Stimulated activated CD4-positive, alpha-beta T cell treated with anti-CD3 and anti-CD28 coated beads, Interleukin-1b, Interleukin-23, amount 100 ng/mL, for 48 hours (primary cell): ENCODE data around the gene RPP25L.
A peak's percentile ranks its signal among the peaks of the same experiment; 100 is the strongest.

Source experiments
- DNase-seq: peaks from one replicate; pipeline ENCODE4 v3.0.0-alpha.2; 2020

RPP25L gene

DNA sequence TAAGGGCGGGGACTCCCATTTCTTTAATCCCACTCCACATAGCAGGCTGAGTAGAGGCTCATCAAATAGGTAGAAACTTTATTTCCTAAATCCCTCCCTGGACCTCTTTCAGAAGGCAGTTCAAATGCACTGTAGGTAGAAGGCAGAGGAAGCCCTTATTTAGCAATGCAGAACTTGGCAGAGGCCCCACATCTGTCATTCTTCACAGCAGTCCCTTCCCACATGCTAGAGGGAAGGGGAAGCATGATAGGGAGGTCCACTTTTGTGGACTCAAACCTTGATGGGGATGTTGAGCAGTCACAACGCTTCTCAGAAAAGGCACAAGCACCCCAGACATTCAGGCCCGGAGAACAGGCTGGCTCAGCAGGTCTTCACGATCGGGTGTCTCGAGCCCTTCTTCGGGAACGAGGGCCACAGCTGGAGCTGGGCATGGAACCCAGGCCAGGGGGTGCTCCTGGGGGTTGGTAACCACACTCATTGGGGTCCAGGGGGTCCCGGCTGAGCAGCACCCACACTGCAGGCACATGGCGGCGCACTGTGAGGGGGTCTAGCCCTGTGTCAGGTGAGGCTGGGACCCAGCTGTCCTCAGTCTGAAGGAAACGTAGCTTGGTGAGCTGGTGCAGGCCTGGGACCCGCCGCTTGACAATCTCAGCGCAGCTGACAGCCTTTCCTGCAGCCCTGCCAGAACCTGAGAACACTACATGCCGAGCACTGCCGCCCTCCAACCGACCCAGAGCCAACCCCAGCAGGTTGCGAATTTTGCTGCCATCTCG, 1.3 kb downstream of the RPP25L start:
- DNase-seq, result no peak

GRCh38 chr9:34607331-34607730, 4.6 kb downstream of the RPP25L start:
- DNase-seq, result no peak

- no peak for DNase-seq
These were observed 5.0 kb downstream of the RPP25L start for GRCh38 chr9:34606905-34607304.

- DNase-seq, result no peak
These were observed 5.7 kb downstream of the RPP25L start for GRCh38 chr9:34606190-34606589.

- DNase-seq, result peak; percentile 76
These were observed 8.2 kb downstream of the RPP25L start for GRCh38 chr9:34603610-34604231.

- no peak for DNase-seq
These were observed 9.8 kb downstream of the RPP25L start for GRCh38 chr9:34601937-34602573.

GRCh38 chr9:34600908-34601307, 11.0 kb downstream of the RPP25L start:
- DNase-seq, result no peak

- DNase-seq, result no peak
These were observed 12.4 kb downstream of the RPP25L start for GRCh38 chr9:34599546-34599945.

GRCh38 chr9:34594177-34594576, 17.7 kb downstream of the RPP25L start:
- no peak for DNase-seq

GRCh38 chr9:34592895-34593601, 18.8 kb downstream of the RPP25L start:
- no peak for DNase-seq

DNA sequence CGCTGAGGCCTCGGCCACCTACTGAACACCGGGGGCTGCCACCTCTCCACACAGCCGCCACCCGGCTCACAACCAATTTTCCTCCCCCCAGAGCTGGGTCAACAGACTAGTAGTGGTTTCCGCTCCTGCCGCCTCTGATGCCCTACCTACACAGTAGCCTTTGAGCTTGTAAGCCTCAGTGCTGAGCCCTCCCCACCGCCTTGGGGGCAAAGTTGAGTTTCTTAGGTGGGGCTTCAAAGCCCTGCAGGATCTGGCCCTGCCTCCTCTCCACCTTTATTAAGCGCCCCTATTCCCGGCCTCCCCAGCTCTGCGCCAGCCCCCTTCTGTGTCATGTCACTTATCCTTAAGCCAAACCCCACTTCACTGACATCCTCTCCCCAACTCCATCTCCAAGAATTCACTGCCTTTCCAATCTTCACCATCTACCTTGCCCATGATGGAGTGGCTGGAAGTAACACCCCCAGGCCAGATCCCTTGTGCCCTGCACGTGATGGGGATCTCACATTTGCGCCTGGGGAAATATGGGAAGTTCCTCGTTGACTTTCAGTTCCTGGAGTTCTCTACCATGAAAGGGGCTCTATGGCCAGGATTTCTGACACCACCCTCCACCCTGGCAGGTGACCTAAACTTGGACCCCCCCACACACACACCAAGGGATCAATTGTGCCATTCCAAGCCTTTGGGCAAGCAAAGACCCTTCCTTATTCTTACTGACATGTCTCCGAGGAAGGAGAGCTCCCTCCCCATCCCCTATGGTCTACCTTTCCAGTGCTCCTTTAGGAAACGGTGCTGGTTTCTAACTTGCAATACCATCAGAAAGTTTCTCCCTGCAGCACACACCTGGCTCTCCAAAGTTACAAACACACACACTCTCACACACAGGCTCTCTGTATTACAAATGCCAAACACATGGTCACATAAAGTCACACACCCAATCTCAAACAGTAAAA, 19.7 kb downstream of the RPP25L start:
- no peak for DNase-seq

GRCh38 chr9:34591248-34591916, 20.5 kb downstream of the RPP25L start:
- peak; percentile 75 for DNase-seq

- no peak for DNase-seq
These were observed 21.3 kb downstream of the RPP25L start for GRCh38 chr9:34590381-34591247.

DNA sequence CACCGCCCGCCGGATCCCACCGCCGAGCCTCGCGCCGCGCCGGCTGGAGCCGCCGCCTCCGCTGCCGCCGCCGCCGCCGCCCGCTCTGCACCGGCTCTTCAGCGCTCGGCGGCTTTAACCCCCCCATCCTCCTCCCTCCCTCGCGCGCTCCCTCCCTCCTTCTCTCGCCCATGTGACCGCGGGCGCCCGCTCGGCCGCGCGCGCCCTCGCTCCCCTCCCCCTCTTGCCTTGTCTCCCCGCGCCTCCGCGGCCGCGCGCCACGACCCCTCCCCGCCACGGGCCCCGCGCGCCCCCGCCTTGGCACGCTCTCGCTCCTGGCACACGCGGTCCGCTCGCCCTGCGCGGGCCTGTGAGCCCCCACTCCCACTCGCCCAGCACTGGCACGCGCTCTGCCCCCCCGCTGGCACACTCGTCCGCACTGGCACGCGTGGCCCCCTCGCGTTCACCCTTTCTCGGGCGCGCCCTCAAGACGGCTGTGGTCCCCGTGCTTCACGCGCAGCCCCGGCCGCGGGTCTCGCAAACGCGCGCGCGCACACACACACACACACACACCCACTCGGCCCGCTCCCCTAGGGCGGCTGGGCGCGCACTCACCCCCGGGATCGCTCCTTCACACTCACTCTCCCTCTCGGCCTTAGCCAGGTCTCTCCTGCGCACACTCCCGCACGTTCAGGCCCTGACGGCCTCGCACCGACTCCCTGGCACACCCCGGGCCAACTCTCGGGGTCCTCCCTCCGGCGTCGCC, 22.1 kb downstream of the RPP25L start, which contains the start of gene CNTFR:
CNTFR (minus strand) TSS at position 89 of the 745 bp plus-strand sequence. CDS start 20,743 bp downstream, outside the sequence.
- DNase-seq, result no peak

DNA sequence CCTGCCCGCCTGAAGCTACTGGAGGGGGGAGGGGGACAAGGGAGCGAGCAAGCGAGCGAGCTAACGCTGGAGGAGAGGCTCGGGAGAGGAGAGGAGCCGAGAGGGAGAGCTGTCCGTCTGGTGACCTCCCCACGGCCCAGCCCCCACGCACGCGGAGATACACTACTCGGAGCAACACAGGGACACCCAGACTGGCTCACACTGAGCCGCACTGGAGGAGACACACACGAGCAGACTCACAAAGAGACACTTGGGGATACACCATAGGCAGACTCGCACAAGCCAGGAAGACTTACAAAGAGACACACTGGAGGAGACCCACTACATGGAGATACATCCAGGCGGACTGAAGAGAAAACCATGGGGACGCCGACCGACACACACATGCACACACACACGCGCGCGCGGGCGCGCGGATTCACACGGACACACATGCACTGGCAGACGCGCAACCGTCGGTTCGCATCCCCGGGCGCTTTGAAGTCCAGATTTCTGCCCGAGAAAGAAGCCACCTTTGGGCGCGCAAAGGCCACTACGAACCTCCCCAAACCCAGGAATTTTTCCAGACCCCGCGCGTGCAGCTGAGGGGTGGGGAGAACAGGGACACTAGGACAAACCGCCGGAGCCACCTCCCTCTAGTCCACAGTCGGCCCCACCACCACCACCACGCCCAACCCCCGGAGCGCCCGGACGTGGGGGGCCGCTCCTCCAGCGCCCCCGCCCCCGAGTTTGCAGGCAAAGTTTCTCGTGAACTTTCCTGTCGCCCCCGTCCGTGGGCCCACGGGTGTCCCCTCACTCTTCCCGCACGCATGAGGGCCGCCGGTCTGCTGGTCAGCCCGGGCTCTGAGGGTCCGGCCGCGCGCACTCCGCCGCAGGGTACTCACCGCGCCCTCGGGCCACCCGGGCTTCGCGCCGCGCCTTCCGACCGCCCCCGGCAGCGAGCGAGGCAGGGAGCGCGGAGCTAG, 22.9 kb downstream of the RPP25L start:
- no peak for DNase-seq

- DNase-seq, result no peak
These were observed 24.6 kb downstream of the RPP25L start for GRCh38 chr9:34587271-34587670.

GRCh38 chr9:34585946-34586669, 25.8 kb downstream of the RPP25L start:
- DNase-seq, result no peak

- no peak for DNase-seq
These were observed 26.9 kb downstream of the RPP25L start for GRCh38 chr9:34584970-34585369.
